Parathyroid adenoma (tissue), 2 donors: Measurements from ENCODE around the gene TBC1D8.

Source experiments
- H2AFZ ChIP-seq: fragments of 300-600 bp; sonication (generic); one replicate; pipeline ENCODE4 v1.7.0; 2017; ENCODE audit warnings: antibody characterized with exemption, mild to moderate bottlenecking
- H3K27ac ChIP-seq: fragments of 300-600 bp; sonication (generic); one replicate; pipeline ENCODE4 v1.7.0; 2017
- H3K27me3 ChIP-seq: fragments of 300-600 bp; sonication (generic); one replicate; pipeline ENCODE4 v1.7.0; 2017; ENCODE audit warnings: low read length; ENCODE audit not compliant: control insufficient read depth, insufficient read depth
- H3K36me3 ChIP-seq: fragments of 300-600 bp; sonication (generic); one replicate; pipeline ENCODE4 v1.7.0; 2017; ENCODE audit warnings: low read length; ENCODE audit not compliant: control insufficient read depth, insufficient read depth
- H3K4me1 ChIP-seq: fragments of 300-600 bp; sonication (generic); one replicate; pipeline ENCODE4 v1.7.0; 2017; ENCODE audit warnings: control low read depth
- H3K4me2 ChIP-seq: fragments of 300-600 bp; sonication (generic); one replicate; pipeline ENCODE4 v1.7.0; 2017; ENCODE audit warnings: low read length
- H3K4me3 ChIP-seq: fragments of 300-600 bp; sonication (generic); one replicate; pipeline ENCODE4 v1.7.0; 2017; ENCODE audit warnings: low read depth, low read length
- H3K79me2 ChIP-seq: fragments of 300-600 bp; sonication (generic); one replicate; pipeline ENCODE4 v1.7.0; 2017; ENCODE audit warnings: control low read depth
- H3K9ac ChIP-seq: fragments of 300-600 bp; sonication (generic); one replicate; pipeline ENCODE4 v1.7.0; 2017; ENCODE audit warnings: mild to moderate bottlenecking
- H3K9me3 ChIP-seq: fragments of 300-600 bp; sonication (generic); one replicate; pipeline ENCODE4 v1.7.0; 2017; ENCODE audit warnings: low read length; ENCODE audit not compliant: control insufficient read depth
- TF ChIP-seq, protein P1 (sequence below): fragments of 300-600 bp; sonication (generic); IDR thresholded peaks from one replicate; pipeline ENCODE4 v1.7.0; 2017; ENCODE audit warnings: antibody characterized with exemption, mild to moderate bottlenecking
- donor health status: primary hyperparathyroidism.

TBC1D8 gene

DNA sequence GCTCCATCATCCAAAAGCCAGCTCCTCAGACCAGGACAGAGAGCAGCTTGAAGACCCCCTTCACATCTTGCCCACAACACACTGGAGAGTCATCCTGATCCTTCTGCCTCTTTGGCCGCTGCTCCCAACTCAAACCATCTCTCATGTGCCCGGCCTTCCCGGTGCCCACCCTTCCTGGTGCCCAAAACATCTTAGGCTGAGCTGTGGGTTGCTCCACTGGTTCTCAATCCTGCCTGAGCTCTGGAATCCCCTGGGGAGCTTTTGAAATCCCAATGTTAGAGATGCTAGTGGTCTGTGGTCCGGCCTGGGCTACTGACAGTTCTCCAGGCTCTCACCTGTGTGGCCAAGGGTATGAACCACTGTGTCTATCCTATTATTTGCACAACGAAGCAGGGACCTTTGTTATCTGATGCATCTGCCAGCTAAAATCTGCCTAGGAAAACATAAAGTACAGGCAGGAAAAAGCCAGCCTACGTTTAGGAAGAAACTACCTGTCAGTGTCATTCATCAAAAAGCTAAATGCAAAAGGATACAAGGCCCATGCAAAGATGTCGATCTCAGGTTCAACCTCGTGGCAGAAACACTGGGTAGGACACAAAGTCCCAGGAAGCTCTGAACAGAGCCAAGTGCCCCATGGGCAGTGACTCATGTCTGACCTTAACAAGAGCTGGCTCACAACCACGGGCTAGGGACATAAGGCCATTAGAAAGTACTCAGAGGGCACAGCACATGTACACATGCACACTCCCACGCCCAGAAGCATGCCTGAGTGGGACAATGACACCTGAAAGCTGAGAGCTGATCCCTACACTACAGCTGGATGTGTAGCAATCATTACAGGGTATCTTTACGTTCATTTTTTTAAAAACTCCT, 30.8 kb downstream of the TBC1D8 start:
- H3K4me1 ChIP-seq: peaks cover 5% of the 10 kb centered on the region
- peaks cover 14% of the 10 kb centered on the region for H3K79me2 ChIP-seq
- TF ChIP-seq, protein P1, sequence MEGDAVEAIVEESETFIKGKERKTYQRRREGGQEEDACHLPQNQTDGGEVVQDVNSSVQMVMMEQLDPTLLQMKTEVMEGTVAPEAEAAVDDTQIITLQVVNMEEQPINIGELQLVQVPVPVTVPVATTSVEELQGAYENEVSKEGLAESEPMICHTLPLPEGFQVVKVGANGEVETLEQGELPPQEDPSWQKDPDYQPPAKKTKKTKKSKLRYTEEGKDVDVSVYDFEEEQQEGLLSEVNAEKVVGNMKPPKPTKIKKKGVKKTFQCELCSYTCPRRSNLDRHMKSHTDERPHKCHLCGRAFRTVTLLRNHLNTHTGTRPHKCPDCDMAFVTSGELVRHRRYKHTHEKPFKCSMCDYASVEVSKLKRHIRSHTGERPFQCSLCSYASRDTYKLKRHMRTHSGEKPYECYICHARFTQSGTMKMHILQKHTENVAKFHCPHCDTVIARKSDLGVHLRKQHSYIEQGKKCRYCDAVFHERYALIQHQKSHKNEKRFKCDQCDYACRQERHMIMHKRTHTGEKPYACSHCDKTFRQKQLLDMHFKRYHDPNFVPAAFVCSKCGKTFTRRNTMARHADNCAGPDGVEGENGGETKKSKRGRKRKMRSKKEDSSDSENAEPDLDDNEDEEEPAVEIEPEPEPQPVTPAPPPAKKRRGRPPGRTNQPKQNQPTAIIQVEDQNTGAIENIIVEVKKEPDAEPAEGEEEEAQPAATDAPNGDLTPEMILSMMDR: no peak
- H3K36me3 ChIP-seq: no peaks in the 10 kb centered on the region
- H3K27ac ChIP-seq: no peak overlapping the region
- no peak overlapping the region for H3K9ac ChIP-seq
- H3K27me3 ChIP-seq: no peaks in the 10 kb centered on the region
- H3K4me3 ChIP-seq: no peak overlapping the region
- no peak overlapping the region for H2AFZ ChIP-seq
- no peak overlapping the region for H3K4me2 ChIP-seq
- H3K9me3 ChIP-seq: no peaks in the 10 kb centered on the region

DNA sequence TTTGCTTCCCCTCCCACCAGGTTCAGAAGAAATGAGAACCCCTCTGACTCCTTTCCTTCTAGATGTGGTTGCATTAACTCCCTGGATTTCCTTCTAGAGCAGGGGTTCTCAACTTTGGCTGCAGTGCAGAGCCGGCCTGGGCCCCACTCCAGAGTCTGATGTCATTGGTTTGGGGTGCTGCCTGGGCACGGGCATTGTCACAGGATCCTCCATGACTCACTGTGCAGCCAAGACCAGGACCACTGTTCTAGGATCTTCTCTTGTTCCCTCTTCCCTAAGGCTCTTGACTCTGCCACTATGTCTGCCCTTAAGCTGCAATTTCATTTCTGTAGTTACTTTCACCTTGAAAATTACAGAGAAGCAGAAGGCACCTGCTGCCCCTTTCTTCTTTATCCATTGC, 31.8 kb downstream of the TBC1D8 start:
- H3K4me2 ChIP-seq: no peak overlapping the region
- no peak overlapping the region for H3K27ac ChIP-seq
- H3K4me1 ChIP-seq: peaks cover 6% of the 10 kb centered on the region
- H3K9me3 ChIP-seq: no peaks in the 10 kb centered on the region
- no peak overlapping the region for H3K9ac ChIP-seq
- H2AFZ ChIP-seq: no peak overlapping the region
- no peaks in the 10 kb centered on the region for H3K27me3 ChIP-seq
- H3K4me3 ChIP-seq: no peak overlapping the region
- H3K79me2 ChIP-seq: peaks cover 14% of the 10 kb centered on the region
- TF ChIP-seq, protein P1: no peak
- H3K36me3 ChIP-seq: no peaks in the 10 kb centered on the region

DNA sequence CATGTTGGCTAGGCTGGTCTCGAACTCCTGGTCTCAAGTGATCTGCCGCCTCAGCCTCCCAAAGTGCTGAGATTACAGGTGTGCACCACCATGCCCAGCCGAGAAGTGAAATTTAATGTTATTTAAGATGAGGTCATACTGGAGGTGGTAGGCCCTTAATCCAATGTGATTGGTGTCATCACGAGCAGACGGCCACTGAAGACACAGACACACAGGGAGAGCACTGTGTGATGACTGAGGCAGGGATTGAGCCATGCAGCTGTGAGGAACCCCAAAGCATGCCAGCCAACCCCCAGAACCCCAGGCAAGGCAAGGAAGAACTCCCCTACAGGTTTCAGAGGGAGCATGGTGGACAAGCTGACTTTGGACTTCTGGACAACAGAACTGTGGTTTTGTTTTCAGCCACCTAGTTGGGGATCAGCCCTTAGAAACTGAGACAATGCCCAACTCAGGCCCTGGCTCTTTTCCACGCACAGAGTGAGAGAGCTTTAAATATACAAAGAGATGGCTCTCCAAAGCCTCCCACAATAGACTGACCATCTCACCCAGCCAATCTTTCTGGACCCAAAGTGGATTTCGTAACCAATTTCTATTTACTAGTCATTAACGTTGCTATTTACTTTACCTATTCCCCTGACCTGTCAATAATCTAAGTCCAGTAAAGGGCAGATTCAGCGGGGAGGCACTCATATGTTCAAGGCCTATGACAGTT, 34.2 kb downstream of the TBC1D8 start:
- Histone ChIP-seq H3K27ac (no peak overlapping the region), H3K27me3 (no peaks in the 10 kb centered on the region), H3K79me2 (peaks cover 14% of the 10 kb centered on the region), H3K4me3 (no peak overlapping the region), H3K4me1 (peaks cover 27% of the 10 kb centered on the region), H3K9ac (no peak overlapping the region), H3K9me3 (no peaks in the 10 kb centered on the region), H3K36me3 (no peaks in the 10 kb centered on the region), H3K4me2 (no peak overlapping the region), H2AFZ (no peak overlapping the region)
- TF ChIP-seq, protein P1: no peak

DNA sequence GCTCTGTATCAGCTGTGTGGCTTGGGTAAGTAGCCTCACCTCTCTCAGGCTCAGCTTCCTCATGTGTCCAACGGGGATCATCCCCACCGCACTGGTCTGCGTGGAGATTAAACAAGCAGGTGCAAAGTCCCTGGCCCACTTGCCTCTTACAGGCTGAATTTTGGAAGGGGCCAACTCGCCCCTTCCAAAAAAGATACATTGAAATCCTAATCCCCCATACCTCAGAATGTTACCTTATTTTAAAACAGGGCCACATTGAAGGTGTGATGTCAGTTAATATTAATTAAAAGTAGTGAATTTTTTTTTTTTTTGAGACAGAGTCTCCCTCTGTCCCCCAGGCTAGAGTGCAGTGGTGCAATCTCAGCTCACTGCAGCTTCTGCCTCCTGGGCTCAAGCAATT, 34.8 kb downstream of the TBC1D8 start:
- H3K4me1 ChIP-seq: peaks cover 27% of the 10 kb centered on the region
- H3K9me3 ChIP-seq: no peaks in the 10 kb centered on the region
- H3K4me2 ChIP-seq: no peak overlapping the region
- no peak overlapping the region for H3K4me3 ChIP-seq
- TF ChIP-seq, protein P1: no peak
- no peaks in the 10 kb centered on the region for H3K36me3 ChIP-seq
- H3K9ac ChIP-seq: no peak overlapping the region
- no peaks in the 10 kb centered on the region for H3K27me3 ChIP-seq
- no peak overlapping the region for H2AFZ ChIP-seq
- no peak overlapping the region for H3K27ac ChIP-seq
- peaks cover 10% of the 10 kb centered on the region for H3K79me2 ChIP-seq
